HG03135 (cell line): ENCODE data around the gene NCKAP5L.
A peak's percentile ranks its signal among the peaks of the same experiment; 100 is the strongest.
"Not testable (repeated sequence)": the region's sequence is repeated elsewhere in the genome, so short reads cannot be mapped to it uniquely, and the experiment has no call there.

Source experiments
- ATAC-seq: cut with Tn5 transposase; IDR thresholded peaks from one replicate; pipeline ENCODE4 v1.9.1; 2021; ENCODE audit warnings: mild to moderate bottlenecking, moderate library complexity; ENCODE audit not compliant: unreplicated experiment

The NCKAP5L gene, protein sequence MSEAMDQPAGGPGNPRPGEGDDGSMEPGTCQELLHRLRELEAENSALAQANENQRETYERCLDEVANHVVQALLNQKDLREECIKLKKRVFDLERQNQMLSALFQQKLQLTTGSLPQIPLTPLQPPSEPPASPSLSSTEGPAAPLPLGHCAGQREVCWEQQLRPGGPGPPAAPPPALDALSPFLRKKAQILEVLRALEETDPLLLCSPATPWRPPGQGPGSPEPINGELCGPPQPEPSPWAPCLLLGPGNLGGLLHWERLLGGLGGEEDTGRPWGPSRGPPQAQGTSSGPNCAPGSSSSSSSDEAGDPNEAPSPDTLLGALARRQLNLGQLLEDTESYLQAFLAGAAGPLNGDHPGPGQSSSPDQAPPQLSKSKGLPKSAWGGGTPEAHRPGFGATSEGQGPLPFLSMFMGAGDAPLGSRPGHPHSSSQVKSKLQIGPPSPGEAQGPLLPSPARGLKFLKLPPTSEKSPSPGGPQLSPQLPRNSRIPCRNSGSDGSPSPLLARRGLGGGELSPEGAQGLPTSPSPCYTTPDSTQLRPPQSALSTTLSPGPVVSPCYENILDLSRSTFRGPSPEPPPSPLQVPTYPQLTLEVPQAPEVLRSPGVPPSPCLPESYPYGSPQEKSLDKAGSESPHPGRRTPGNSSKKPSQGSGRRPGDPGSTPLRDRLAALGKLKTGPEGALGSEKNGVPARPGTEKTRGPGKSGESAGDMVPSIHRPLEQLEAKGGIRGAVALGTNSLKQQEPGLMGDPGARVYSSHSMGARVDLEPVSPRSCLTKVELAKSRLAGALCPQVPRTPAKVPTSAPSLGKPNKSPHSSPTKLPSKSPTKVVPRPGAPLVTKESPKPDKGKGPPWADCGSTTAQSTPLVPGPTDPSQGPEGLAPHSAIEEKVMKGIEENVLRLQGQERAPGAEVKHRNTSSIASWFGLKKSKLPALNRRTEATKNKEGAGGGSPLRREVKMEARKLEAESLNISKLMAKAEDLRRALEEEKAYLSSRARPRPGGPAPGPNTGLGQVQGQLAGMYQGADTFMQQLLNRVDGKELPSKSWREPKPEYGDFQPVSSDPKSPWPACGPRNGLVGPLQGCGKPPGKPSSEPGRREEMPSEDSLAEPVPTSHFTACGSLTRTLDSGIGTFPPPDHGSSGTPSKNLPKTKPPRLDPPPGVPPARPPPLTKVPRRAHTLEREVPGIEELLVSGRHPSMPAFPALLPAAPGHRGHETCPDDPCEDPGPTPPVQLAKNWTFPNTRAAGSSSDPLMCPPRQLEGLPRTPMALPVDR (N-terminal part only)

DNA sequence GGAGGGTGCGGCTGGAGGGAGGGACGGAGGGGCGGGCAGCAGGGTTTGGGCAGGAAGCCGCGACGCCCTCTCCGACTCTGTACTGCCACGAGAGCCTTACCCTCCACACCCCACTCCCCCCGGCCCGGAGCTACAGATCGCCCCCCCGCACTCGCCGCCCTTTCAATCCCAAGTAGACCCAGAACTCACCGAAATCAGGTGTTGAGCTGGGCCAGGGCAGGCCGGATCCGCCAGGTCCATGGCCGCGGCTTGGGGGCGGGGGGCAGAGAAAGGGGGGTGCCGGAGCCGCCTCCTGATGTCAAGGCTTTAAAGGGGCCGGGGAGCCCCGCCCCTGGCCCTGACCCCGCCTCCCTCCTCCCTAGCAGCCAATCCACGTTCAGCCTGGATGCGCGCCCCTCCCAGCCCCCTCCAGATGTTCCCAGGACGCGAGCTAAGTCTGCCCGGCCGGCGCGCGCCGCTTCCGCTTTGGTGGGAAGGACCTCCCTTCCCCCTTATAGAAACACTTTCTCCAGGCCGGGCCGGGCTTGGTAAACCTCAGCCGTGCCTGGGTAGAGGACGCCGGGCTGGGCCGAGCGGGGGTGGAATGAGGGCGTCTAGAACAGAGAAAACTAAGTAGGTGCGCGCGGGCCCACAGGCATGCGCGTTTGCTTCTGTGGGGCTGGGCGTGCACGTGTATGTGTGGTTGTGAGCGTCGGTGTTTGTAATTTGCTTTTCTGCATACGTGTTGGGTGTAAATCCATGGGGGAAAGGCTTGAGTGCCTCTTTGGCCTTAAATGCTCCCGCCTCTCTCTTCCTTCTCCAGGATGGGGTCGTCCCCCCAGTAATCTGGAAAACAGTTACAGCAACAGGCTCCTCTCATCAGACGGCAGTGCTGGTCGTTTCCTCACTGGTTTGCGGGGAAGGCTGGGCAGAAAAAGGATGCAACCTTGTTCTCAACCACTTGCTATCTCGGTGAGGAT, at the start of gene NCKAP5L:
Gene NCKAP5L (minus strand): TSS at position 281 of the 959 bp plus-strand sequence. CDS start 24,369 bp downstream, outside the sequence.
- ATAC-seq, result peak; percentile 88

DNA sequence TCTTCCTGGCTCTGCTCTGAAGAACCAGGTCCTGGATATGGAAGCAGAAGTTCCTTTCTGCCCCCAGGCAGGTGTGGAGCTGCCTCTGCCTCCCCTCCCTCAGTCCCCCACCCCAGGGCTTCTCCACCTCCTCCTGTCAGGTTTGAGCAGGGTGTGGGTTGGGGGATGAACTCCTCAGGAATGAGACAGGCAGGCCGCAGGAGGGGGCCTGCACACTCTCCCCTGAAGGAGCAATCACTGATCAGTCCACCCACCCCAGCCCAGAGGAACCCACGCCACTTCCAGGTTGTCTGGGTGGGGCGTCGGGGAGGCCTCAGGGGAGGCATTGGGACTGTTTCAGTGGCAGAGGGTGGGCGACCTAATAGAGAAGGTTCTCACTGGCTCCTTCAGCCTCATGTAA, 48.9 kb upstream of the NCKAP5L start:
- no peak for ATAC-seq

DNA sequence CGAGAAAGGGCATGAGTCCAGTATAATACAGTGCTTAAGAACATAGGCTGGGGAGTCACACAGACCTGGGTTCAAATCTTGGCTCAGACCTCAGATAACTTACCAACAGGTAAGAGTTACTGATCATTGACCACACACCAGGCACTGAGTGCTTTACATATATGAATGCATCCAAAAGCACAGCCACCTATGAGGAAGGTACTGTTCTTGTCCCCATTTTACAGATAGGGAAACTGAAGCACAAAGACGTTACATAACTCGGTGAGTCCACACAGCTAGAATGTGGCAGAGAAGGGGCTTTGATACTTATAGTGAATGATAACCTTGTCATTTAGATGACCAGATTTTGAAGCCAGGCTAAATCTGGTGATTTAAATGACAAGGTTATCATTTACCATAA, 47.9 kb upstream of the NCKAP5L start:
- no peak for ATAC-seq

DNA sequence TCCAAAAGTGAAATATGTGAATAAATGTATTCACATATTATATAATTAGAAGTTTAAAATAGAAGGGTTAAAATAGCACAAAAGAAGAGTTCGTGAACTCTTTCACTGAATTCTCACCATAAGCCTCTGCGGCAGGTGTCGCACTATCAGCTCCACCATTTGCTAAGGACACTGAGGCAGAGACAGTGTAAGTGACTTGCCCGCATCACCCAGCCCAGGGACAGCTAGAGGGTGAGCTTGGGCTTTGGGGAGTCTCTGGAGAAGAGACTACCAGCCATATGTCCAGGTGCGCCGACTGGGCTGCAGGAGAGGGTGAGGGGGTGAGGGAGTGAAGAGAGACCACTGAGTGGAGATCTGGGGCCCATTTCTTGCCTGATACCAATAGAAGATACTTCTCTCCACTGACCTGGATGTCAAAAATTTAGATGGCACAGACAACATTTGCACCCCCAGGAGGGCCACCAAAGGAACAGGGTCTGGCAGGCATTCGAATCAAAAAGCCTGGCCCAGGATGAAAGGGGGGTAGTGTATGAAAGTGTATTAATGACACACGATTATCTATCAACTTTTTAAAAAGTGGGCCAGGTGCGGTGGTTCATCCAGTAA, 47.0 kb upstream of the NCKAP5L start:
- ATAC-seq, result no peak

DNA sequence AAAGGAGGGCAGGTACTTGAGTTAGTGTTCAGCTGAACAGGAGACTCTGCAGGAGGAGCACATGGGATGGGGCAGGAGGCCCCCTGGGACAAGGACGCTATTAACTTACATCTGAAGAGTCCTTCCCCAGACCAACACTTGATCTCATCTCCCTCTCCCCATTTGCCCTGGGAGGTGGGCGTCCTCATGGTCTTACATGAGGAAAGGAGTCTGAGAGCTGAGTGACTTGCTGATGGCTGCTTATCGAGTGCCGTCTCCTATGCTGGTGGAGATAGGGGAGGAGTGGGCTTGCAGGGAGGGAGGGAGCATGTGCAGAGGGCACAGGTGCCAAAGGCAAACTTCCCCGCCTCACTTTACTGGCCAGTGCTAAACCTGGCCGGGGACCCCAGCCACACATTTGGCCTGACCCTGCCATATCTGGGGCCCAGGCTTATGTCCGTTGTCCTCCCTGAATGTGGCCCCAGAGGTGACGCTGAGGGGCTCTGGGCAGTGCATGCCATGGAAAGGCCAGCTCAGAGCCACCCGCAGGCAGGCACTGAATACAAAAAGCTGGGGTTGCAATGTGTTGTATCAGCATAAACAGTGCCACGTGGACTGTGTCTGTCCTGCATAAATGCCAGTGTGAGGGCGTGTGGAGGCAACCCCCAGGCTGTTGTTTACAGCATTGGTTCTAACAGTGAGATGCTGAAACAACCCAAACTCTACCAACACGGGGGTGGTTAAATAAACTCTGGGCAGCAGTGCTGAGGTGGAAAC, 46.1 kb upstream of the NCKAP5L start:
- no peak for ATAC-seq

DNA sequence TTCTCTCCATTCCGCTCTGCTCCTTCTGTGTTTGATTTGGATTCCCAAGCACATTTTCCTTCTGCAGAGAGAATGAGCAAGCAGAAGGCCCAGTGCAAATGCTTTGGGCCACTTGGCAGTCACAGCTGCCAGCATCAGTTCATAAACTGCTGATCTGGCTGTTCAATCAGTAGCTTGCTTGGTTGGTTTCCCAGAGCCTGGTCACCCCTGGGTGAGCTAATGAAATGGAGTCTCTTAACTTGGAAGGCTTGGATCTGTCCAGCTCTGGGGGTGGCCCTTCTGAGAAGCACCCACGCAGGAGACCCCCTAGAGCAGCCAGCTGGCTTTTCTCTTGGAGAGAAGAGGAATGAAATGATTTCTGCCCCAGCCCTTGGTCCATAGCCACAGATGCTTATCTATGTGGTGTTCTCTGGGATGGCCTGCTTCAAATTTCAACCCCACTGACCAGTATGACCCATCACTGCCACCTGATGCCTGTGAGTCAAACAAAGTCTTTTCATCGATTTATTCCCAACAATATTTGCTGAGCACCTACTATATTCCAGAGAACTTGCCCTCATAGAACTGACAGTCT, 45.2 kb upstream of the NCKAP5L start:
- ATAC-seq, result no peak

DNA sequence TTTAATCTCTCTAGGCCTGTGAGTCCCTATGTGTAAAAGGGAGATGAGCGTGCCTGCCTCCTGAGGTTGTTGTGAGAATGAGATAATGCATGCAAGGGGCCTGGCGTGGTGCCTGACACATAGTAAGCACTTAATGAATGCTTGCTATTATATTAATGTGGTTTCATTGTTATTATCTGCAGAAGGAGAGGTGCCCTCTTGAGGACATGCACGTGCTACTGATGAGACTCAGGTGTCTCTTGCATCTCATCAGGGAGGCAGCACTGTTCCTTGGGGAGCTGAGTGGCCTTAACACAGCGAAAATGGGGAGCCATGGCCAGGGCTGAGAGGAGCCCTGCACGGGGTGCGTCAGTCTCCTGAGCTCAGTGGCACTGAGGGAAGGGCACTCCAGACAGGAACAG, 44.6 kb upstream of the NCKAP5L start:
- ATAC-seq, result no peak

DNA sequence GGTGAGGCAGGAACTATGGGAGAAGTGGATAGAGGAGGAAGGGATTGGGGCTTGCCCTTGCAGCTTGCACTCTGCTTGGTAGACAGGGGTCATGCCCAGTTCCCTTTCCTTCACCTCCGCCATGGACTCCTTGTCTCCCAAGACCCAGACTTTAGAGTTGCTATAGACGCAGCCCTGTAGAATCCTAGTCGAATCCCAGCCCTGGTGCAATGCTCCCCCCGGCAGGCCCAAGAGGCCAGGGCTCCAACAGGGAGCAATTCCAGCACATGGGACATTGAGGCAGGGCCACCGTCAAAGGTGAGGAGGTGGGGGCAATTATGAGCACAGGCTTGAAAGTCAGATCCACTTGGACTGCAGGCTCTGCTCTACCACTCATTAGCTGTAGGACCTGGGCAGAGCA, 44.2 kb upstream of the NCKAP5L start:
- no peak for ATAC-seq

DNA sequence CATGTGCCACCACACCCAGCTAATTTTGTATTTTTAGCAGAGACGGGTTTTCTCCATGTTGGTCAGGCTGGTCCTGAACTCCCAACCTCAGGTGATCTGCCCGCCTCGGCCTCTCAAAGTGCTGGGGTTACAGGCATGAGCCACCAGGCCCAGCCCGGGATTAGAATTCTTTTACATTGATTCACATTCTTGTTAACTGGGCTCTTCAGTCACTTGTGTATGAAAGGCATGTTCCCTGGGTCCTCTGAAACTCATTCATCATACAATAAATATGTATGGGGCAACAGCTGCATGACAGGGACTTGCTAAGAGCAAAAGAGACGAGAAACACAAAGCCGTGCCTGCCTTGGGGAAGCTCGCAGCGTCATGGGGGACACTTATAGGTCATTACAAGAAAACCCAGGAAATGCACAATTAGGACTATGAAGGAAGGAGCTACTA, 43.6 kb upstream of the NCKAP5L start:
- not testable (repeated sequence) for ATAC-seq

DNA sequence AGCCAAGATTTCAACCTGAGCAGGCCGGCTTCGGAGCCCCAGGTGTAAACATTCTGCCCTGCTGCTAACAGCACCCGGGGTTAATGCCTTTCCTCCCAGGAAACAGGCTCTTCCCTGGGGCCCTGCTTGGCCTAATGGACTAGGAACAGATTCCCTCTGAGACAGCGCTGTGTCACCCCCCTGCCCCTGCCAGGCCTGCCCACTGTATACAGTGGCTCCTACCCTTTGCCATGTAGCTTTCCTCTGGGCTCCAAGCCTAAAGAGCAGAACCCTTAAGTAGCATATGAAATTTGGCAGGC, 43.0 kb upstream of the NCKAP5L start:
- ATAC-seq, result no peak

DNA sequence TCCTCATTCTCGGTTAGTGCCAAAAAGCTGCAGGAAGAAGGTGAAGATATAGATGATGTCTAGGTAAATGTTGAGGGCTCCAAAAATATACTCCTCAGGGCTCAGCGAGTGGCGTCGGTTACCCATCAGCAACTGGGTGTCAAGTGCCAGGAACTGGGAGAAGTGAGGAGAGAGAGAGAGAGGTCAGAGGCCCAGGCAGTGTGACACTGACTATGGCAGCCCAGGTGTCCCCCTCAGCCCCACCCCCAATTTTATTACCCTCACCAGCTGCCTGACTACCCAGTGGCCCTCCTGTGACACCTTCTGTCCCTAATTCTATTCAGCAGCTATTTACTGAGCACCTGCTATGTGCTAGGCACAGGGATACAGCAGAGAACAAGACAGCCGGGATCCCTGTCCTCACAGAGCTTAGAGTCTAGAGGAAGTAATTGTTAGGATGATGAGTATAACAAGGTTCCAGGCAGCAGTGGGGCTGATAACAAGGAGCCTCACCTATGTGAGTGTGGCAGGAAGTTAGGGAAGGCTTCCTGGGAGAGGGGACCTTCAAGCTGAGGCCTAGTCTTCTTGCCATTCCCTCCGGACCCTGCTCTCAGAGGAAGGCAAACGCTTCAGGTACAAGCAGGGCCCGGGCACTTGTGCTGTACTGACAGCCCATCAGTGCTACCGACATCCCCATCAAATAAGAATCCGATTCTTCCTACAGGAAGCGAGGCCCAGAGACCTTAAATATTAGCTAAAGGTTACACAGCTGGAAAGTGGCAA, 42.5 kb upstream of the NCKAP5L start:
- no peak for ATAC-seq

DNA sequence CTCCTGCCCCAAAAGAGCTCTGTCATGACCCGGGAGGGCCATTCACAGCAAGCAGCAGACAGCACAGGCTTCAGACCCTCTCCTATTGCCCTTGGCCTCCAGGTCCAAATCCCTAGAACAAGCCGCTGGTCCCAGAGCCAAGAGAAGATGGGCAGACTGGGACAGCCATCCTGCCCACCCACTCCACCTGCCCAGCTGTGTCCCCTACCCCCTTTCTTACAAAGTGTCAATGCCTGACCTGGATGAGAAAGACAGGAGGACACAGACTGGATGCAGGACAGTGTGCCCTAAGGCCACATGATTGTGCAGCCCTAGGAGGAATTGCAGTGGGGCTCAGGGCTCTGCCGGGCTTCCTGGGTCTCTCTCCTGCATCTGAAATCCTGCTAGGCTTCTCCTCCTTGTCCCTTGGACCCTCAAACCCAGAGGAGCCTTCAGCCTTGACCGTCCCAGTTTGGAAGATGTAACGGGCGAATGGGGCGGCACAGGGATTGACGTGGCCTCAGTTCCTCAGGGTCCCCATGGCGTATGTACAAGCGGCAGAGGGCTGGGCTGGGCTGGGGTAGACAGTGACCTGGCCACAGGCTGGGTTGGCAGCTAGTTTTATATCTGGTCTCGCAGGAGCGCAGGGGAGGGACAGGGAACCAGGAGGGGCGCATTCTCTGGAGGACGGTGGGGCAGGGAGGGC, 41.7 kb upstream of the NCKAP5L start:
- ATAC-seq, result no peak

DNA sequence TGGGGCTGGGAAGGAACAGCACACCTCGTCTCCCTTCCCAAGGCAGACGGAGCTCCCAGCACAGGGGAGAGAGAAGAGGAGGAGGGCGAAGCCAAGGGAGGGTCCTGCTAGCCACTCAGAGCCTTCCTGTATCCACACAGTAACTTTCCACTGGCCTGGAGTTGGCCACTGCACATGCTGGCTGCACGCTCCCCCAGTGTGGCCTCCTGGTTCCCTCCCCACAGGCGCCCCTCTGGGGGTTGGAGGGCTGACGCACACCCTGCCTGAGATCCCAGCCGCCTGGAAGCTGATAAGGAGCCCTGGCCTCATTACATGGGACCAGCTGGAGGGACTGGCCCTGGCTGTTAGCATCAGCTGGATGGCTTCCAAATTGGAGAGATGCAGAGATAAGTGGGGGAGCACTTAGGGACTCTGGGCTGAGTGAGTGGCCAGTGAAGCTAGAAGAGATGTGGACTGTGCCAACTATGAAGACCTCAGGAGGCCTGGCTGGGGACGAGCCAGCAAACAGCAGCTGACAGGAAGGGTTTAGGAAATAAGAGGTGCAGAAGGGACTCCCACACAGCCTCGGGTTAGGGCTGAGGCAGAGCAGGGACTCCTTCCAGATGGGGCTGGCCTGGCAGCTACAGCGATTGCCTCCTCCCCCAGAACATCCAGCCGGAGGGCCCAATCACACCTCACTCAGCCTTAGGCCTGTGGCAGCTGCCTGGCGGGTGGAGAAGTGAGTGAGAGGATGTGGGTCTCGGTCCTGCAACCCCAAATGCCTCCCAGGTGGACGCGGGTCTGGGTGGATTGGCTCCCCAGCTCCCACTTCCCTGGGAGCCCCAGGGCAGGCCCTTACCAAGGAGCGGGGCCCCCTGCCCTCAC, 41.0 kb upstream of the NCKAP5L start:
- ATAC-seq, result no peak

DNA sequence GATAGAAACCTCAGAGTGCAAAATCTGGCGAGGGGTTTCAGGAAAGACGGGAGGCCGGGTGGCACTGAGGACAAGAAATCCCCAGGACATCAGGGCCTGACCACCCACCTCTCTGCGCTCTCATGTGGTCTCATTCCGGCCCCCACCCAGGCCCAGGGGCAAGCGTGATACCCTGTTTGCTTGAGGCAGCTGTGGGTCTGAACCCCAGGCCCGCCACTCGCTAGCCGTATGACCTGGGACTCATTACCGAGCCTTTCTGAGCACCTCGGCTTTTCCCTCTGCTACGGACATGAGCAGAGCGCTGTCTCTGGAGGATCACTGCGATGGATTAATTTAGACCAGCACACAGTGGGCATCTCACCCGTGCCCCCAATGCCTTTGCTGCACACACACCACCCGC, 40.2 kb upstream of the NCKAP5L start:
- no peak for ATAC-seq

DNA sequence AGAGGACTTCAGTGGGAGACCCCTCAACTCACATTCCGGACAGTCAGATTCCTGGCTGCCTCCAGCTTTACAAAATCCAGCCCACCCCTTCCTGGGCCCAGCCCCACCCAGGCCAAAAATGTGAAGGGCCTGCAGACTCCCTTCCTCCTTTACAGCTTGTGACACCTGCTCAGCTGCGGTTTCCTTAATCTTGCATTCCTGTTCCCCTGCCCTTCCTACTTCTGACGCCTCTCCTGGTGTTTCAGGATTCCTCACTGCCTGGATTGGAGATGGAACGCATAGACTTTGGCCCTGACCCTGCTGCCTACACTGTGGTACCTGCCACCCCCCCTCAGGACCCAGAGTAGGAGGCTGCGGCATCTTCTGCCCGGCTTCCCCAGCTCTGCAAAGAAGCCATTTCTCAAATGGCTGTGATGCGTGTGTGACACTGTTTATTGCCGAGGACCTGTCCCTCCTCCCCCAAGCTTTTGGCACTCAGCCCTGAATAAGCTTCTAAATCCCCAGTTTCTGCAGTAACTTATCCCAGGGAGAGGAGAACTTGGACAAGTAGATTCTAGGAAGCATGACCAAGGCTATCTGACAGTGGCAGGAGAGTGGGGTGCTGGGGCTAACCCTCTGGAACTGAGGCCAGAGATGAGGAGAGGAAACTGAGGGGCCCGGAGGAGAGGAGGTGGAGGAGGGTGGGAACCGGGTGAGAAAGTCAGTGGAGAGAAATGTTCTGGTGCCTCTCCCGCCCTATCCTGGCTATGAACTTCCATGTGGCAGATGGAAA, 39.5 kb upstream of the NCKAP5L start:
- ATAC-seq, result no peak
